ENCODE measurements around the gene KRTAP5-11. TPM values are rescaled to one million over a fixed set of nuclear protein-coding genes. Genes with fewer than 3 reads are reported as not detected.
A peak's percentile ranks its signal among the peaks of the same experiment; 100 is the strongest.

KRTAP5-11 gene
- total and polyA plus RNA-seq, 2 of the 8 experiments (the other 6 are each of a cell fraction or from before 2014, with no cell fraction given): not detected

DNA sequence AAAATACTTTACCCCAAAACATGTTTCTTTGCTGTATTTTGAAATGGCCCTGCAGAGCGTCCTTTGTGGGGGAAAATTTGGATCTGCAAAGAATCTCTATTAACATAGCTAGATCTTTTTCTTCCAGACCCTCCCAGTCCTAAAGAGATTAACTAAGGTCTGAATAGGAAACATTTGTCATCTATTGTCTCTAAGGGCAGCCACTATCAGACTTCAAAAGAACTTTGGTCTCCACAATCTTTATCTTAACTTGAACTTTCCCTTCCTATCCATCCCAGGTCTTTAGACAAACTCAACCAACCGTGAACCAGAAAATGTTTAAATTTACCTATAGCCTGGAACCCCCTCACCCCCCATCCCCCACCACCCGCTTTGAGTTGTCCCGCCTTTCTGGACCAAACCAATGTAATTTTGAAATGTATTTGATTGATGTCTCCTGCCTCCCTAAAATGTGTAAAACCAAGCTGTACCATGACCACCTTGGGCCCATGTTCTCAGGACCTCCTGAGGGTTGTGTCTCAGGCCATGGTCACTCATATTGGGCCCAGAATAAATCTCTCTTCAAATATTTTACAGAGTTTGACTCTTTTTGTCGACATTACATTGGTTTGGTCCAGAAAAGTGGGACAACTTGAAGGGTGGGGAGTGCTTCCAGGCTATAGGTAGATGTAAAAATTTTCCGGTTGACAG is 38.0 kb downstream of the KRTAP5-11 start:
- no peak overlapping the region for H2AFZ ChIP-seq (ENCODE audit: low read length)
- H3K4me1 ChIP-seq (replicated peaks in 1 of 4; ENCODE audit: control insufficient read depth in 3 of 4, insufficient read depth in 4 of 4, low read length in 3 of 4): no peaks in the 10 kb centered on the region; a peak in 1 of 7 replicates
- no peak overlapping the region for H3K27ac ChIP-seq (ENCODE audit: low read depth, low read length)
- H2BK20ac ChIP-seq (ENCODE audit: low read length): no peak overlapping the region
- CTCF ChIA-PET (ENCODE audit: partially characterized antibody): interaction anchor here (0.6 to 5.6 kb wide), 3 partner anchors 19 to 243 kb away, joined by 3 to 28 read pairs (median 3); no protein-coding TSS in a partner anchor
- no peaks in the 10 kb centered on the region; a peak in 1 of 4 replicates for H3K9me3 ChIP-seq (ENCODE audit: insufficient read depth in 2 of 2, low read depth in 1 of 2, low read length in 1 of 2)
- no peak overlapping the region for H2BK5ac ChIP-seq (ENCODE audit: low read depth, low read length)
- H4K20me1 ChIP-seq (replicated peaks in 1 of 2; ENCODE audit: control insufficient read depth in 1 of 2, insufficient read depth in 2 of 2, low read length in 2 of 2): no peaks in the 10 kb centered on the region
- peak overlapping the region in 1 of 2 experiments; percentile 13; a peak in 1 of 4 replicates for H3K4me2 ChIP-seq (ENCODE audit: insufficient read depth in 1 of 2, low read depth in 2 of 2, low read length in 2 of 2)
- H3K79me2 ChIP-seq (ENCODE audit: control insufficient read depth in 1 of 2, insufficient read depth in 2 of 2, low read length in 2 of 2): no peaks in the 10 kb centered on the region
- H3K9ac ChIP-seq (replicated peaks in 1 of 4; ENCODE audit: extremely low read depth in 1 of 4, low read depth in 3 of 4, low read length in 3 of 4): no peak overlapping the region
- POLR2A ChIA-PET (ENCODE audit: partially characterized antibody): no interaction called here
- no peaks in the 10 kb centered on the region for H3K36me3 ChIP-seq (ENCODE audit: control insufficient read depth in 2 of 4, insufficient read depth in 4 of 4, low read length in 3 of 4)
- no peak overlapping the region for H3K23ac ChIP-seq (ENCODE audit: insufficient read length)
- no peak overlapping the region for H3K56ac ChIP-seq (replicated peaks; ENCODE audit: insufficient read length, low read depth, low read length)
- peak overlapping the region; percentile 64 for H2BK120ac ChIP-seq (replicated peaks; ENCODE audit: low read depth, low read length)
- no peak overlapping the region for H4K5ac ChIP-seq (ENCODE audit: insufficient read length, low read depth, low read length)
- H3K4ac ChIP-seq (replicated peaks; ENCODE audit: insufficient read length, low read depth, low read length): no peak overlapping the region
- no peak overlapping the region for H3K18ac ChIP-seq (ENCODE audit: extremely low read depth, low read length)
- H3K79me1 ChIP-seq (ENCODE audit: low read depth, low read length): no peaks in the 10 kb centered on the region
- H2BK15ac ChIP-seq (ENCODE audit: low read length): no peak overlapping the region
- H4K8ac ChIP-seq (ENCODE audit: extremely low read depth, insufficient read depth, low read length): no peak overlapping the region
- no peaks in the 10 kb centered on the region for H3K27me3 ChIP-seq (replicated peaks in 1 of 4; ENCODE audit: control insufficient read depth in 3 of 4, extremely low read depth in 1 of 4, insufficient read depth in 3 of 4, low read length in 3 of 4)
- WGBS, 2 experiments (ENCODE audit: extremely low coverage in 1 of 2, insufficient coverage in 1 of 2, insufficient read length in 1 of 2, insufficient replicate concordance in 2 of 2, low coverage in 1 of 2, low lambda C conversion rate in 2 of 2, missing lambda C conversion rate in 1 of 2): 84% methylated on average over 6 of the region's 6 CpGs; no CpG with 5 or more reads in 1 of the 2 experiments
- FAIRE-seq: no peak
- H2AK5ac ChIP-seq (ENCODE audit: low read depth, low read length): no peak overlapping the region
- DNase-seq (ENCODE audit: low read depth in 1 of 2, low spot score in 2 of 2): no peak
- H3K23me2 ChIP-seq (ENCODE audit: low read depth, low read length): no peaks in the 10 kb centered on the region
- no peak overlapping the region for H3K14ac ChIP-seq (ENCODE audit: insufficient read length)
- H4K91ac ChIP-seq (replicated peaks; ENCODE audit: insufficient read length, low read length): no peak overlapping the region
- no peak overlapping the region for H2BK12ac ChIP-seq (ENCODE audit: low read depth, low read length)
- H3K4me3 ChIP-seq (ENCODE audit: extremely low read depth in 1 of 4, insufficient read depth in 2 of 4, low read depth in 3 of 4, low read length in 4 of 4): no peak overlapping the region
- no peak for TF ChIP-seq SAP30 (IDR thresholded peaks at IDR 0.05; ENCODE audit: insufficient read depth, insufficient replicate concordance, low read length)

Data from H1 (cell line).